PC-3 (cell line): ENCODE data around the gene CST6.

Experiments
- EZH2 ChIP-seq: fragments of 300-600 bp; sonication (generic); IDR thresholded peaks from one replicate; pipeline ENCODE4 v1.6.1; 2017; ENCODE audit warnings: antibody characterized with exemption, mild to moderate bottlenecking, low read length; ENCODE audit not compliant: unreplicated experiment
- EZH2phosphoT487 ChIP-seq: fragments of 300-600 bp; sonication (generic); IDR thresholded peaks from 2 replicates; pipeline ENCODE4 v1.6.1; 2018; ENCODE audit warnings: mild to moderate bottlenecking, antibody characterized with exemption, low read length, borderline replicate concordance
- TF ChIP-seq, protein P1 (sequence below): fragments of 300-600 bp; sonication (generic); conservative IDR thresholded peaks from 2 replicates; pipeline ENCODE4 v1.5.1; 2017; ENCODE audit warnings: antibody characterized with exemption, low read depth, mild to moderate bottlenecking, low read length

DNA sequence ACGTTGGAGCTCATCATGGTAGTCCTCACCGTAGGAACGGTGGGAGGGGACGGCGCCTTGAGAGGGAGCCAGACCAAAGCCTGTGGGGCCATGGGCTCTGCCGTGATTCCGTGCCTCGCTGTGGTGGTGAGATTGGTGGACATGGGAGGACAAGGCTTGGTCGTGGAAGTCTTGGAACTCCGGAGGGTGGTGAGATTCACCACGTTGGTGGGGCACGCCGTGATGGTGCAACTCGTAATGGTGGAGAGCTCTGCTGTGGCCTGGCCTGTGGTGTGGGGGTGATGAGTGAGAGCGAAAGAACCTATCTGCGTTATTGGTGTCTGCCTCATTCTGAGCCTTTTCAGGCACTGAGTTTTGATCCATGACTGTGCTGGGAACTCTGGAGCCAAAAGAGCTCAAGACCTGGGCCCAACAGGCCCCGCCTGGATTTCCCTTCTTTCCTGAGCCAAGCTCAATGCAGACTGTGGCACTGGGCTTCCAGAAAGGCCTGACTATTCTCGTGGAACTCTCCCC, 14.3 kb downstream of the CST6 start, which contains the start of gene CATSPER1:
- no peak for TF ChIP-seq EZH2phosphoT487
- TF ChIP-seq, protein P1, sequence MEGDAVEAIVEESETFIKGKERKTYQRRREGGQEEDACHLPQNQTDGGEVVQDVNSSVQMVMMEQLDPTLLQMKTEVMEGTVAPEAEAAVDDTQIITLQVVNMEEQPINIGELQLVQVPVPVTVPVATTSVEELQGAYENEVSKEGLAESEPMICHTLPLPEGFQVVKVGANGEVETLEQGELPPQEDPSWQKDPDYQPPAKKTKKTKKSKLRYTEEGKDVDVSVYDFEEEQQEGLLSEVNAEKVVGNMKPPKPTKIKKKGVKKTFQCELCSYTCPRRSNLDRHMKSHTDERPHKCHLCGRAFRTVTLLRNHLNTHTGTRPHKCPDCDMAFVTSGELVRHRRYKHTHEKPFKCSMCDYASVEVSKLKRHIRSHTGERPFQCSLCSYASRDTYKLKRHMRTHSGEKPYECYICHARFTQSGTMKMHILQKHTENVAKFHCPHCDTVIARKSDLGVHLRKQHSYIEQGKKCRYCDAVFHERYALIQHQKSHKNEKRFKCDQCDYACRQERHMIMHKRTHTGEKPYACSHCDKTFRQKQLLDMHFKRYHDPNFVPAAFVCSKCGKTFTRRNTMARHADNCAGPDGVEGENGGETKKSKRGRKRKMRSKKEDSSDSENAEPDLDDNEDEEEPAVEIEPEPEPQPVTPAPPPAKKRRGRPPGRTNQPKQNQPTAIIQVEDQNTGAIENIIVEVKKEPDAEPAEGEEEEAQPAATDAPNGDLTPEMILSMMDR = no peak
- no peak for TF ChIP-seq EZH2
